T-helper 1 cell treated with Interleukin-12 subunit alpha and Interleukin-12 subunit beta and Interleukin-4 antibody, amounts not matched to agents 30 ng/mL and 1 ng/mL, for 36 hours (primary cell): ENCODE results near the gene TCF3. TPM values are rescaled to one million over a fixed set of nuclear protein-coding genes. Genes with fewer than 3 reads are reported as not detected.
"Not testable (repeated sequence)": the region's sequence is repeated elsewhere in the genome, so short reads cannot be mapped to it uniquely, and the experiment has no call there.

Source experiments
- intact Hi-C: fragments of 100-400 bp; cut with micrococcal nuclease; formaldehyde crosslinking; loops from one replicate; pipeline ENCODE4 v1.15.1; 2024
- total RNA-seq: library from RNA; stranded (reverse); gene quantifications from 2 replicates; pipeline ENCODE4 v1.2.3, GENCODE V29; 2022

The TCF3 gene
- total RNA-seq, 1 donor from 2014 or later: 73.7 TPM

DNA sequence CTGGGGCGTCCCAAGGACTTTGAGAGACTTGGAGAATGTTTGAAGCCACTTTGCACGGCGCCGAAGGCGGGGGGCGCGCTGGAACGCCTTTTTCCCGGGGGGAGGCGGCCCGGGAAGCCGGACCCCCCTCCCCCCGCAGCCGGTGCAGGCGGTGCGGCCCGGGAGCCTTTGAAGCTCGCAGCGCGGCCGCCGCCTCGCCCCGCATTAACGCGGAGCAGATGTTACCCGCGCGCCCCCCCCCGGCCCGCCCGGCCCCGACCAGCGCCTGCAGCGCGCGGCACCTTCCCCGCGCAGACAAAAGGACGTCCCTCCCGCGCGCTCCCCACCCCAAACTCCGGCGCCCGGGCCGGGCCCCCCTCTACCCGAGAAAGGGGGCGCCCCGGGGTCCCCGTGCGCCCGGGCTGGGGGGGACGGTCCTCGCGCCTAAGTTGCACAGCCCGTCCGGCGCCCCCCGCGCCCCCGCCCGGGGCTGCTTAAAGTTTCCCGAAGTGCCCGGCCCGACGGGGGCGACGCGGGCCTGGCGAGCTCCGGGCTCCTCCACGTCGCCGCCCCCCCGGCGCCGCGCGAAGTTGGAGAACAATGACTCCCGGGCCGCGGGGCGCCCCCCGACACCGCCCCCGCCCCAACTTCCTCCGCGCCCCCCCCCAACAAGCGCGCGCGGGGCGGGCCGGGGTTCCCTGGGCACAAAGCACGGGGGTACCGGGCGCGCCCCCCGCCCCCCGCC is 685 bp downstream of the TCF3 start:
- intact Hi-C loops: loop anchor here (1.0 to 10.0 kb wide), 6 partner anchors 46 to 971 kb away; partner anchors contain the start of genes ATP5F1D, ATP8B3, DAZAP1 and MIDN

DNA sequence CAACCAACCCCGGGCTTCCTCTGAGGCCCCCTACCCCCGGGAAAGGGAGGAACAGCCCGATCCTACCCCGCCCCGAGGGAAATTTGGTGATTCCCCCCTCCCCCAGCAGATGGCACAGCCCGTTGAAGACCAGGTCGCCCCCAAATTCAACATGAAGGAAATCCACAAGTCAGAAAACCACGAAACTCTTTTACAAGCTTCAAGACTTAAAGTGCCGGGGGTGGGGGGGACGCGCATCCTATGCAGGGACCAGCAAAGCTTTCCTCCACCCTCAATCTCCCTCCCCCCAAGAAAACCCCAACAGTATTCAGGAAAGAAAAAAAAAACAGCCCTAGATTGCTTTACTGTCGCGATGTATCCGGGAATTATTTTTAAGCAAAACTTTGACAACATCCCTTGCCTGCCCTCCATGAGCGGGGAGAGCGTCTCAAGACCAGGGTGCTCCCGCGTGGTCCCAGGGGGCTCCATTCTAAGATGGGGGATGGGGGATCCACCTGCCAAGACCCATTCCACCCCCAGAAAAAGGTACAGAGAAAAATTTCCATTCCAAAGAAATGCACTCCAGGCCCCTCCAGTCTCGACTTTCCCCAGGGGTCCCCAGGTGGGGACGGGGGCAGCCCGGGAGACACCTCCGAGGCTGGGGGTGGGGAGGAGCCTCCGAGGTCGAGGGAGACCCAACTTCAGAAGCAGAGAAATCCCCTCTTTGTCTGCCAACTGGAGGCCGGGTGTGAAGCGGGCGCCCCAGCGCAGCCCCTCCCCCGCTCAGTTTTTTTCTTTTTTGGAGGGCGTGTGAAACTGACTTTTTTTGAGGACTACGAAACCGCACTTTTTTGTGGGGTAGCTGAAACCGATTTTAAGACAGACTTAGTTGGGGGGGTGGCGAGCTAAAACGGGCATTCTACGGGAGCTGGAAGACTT is 1.5 kb downstream of the TCF3 start:
- intact Hi-C loops: loop anchor here (10.0 kb wide), 1 partner anchor 406 kb away; the partner anchor contains the start of genes ATP5F1D and MIDN

DNA sequence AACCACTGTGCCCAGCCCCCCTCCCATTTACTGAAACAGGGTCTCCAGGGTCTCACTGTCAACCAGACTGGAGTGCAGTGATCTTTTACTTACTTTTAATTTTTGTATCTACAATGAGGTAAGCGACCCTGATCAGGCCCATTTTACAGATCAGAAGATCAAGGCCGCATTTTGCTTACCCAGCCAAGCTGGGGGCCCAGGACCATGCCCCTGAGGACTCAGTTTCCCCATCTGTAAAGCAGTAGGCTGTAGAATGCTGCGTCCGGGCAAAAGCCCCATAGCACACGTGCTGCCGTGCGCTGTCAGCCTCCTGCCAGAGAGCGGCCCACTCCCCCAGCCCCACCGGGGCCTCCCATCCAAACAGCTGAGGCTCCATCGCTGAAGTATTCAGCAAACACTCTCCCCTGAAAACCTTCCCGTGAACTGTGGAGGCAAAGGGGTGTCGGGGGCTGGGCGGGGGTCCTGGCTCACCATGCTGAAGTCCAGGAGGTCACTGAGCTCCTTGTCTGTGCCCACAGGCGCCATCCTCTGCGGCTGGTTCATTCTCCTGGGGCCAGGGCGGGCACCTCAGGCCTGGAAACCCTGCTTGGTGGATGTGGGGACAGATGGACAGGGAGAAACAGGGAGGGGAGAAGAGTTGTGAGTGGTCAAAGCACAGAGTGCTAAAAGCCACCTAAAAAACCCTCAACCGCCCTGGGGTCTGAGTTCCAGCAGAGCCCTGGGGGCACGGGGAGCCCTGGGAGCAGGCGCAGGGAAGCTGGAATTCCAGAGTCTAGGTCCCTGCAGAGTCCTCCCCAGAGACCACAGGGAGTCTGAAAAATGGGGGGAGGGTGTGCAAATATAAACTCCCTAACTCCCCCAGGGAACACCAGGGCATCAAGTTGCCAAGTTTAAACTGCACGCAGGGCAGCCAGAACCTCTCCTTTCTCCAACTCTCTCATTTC is 2.4 kb downstream of the TCF3 start:
- intact Hi-C loops: loop anchor here (10.0 kb wide), 1 partner anchor 405 kb away; the partner anchor contains the start of genes ATP5F1D and MIDN

DNA sequence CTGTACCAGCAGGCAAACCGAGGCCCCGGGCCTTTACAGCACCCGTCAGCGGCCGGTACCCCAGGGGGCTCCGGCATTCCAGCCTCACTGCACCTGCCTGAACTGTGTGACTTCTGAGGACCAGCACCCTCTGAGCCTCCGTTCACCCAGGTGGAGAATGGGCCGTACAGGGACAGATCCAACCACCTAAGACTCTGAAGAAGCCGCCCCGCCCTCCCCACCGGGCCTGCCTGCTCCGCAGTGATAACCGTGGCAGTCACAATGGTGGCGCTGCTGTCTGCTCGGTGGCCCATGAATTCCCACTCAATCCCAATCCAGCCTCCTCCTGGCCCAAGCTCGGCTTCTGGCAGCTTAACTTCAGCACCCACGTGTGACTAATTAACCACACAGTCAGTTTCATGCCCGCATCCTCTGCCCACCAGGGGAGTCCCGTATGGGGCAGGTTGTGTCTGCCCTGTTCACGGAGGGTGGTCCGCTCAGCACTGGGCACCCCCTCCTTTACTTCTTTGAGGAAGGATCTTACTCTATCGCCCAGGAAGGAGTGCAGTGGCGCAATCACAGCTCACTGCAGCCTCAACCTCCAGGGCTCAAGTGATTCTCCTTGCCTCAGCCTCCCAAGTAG is 3.4 kb downstream of the TCF3 start:
- intact Hi-C loops: no loop called here

GRCh38 chr19:1648459-1648849 is 4.0 kb downstream of the TCF3 start:
- intact Hi-C loops: no loop called here

DNA sequence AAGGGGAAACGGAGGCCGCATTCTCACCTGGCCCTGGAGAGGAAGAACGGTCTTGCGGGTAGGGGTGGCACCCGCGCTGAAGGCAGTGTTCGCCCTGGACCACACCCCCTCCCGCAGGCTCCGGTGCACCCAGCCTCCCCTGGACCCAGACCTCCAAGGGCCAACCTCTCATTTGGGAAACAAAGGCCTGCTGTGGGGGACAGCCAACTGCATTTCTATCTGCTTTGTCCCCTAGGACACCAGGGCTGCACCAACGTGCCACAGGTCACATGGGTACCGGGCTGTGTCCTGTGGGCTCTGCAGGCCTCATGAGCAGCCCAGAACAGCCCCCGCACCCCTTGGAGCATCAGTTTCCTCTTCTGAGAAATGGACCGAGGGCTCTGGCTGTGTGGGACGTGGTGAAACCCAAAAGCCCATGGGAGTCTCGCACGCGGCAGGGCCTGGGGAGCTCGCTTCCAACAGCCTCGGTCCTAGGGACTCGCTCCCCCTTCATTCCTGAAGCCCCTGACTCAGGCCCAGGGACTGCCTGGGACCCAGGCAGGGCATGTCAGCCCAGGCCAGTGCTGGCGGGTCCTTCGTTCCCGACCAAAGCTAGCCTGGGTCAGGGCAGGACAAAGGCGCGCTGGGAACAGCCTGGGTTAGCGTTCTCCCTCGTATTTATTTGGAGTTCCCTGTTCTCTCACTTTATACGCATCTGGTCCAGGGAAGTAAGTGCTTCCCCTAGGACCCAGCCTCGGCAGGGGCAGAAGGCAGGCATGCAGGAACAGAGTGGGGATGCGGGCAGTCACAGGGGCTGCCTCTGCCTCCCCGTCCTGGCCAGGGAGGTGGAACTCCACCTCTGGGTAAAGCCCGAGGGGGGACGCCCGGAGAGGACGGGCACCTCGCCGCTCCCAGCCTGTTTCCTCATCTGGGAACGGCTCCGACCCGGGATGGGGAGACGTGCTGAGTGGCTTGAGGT is 4.6 kb downstream of the TCF3 start:
- intact Hi-C loops: no loop called here

GRCh38 chr19:1646659-1647453 is 5.6 kb downstream of the TCF3 start:
- intact Hi-C loops: no loop called here

- intact Hi-C loops: no loop called here
Measured at GRCh38 chr19:1646149-1646548, 6.3 kb downstream of the TCF3 start.

DNA sequence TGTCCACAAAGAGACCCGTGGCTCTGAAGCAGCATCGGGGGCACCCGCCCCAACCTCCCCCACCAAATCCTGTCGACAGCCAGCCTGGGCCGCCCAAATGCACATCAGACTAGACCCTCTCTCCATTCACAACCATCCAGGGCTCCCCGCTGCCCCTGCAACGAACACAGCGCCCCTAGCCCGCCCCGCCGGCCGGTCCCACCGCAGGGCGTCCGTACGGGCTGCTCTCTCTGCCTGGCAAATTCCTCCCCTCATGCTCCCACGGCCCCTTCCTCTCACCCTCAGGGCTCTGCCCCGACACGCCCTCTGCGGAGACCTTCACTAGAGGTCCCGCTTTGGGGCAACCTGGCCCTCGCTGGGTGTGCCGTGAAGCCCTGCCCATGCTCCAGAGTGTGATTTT is 7.1 kb downstream of the TCF3 start:
- intact Hi-C loops: no loop called here

GRCh38 chr19:1644070-1644469 is 8.3 kb downstream of the TCF3 start:
- intact Hi-C loops: no loop called here

DNA sequence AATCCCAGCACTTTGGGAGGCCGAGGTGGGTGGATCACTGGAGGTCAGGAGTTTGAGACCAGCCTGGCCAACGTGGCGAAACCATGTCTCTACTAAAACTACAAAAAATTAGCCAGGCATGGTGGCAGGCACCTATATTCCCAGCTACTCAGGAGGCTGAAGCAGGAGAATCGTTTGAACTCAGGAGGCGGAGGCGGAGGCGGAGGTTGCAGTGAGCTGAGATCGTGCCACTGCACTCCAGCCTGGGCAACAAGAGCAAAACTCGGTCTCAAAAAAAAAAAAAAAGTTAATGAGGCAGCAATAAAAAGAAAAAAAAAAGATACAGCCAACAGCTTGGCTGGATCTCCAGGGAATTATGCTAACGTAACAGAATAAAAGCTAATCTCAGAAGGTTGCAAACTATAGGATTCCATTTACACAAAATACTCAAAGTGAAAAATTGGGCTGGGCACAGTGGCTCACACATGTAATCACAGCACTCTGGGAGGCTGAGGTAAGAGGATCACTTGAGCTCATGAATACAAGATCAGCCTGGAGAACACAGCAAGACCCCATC is 11.4 kb downstream of the TCF3 start:
- intact Hi-C loops: not testable (repeated sequence)

DNA sequence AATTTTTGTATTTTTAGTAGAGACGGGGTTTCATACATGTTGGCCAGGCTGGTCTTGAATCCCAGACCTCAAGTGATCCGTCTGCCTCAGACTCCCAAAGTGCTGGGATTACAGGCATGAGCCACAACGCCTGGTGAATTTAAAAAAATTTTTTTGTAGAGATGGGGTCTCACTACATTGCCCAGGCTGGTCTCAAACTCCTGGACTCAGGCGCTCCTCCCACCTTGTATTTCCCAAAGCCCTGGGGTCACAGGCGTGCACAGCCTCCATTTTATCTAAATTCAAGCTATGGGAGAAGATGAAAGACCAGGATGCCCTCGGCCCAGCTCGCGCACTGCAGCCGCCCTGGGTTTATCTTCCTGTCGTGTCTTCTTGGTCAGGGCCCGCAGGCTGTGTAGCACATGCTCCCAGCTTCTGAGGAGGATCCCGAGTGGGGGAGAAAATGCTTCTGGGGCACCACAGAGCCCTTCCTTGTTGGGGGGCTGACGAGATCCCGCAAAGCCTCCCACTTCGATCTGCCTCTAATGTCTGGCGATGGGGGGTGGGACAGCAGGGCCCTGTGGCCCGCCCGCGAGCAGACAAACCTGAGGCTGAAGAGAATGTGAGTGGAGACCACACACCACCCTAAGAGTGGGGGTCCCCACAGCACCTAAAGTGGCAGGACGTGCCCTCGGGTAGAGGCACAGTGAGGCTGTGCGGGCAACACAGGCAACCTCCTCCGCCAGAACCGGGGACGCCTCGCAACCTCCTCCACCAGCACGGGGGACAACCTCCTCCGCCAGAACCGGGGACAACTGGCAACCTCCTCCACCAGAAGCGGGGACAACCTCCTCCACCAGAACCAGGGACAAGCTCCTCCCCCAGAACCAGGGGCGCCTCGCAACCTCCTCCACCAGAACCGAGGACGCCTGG is 15.8 kb downstream of the TCF3 start:
- intact Hi-C loops: no loop called here

GRCh38 chr19:1634938-1635243 is 17.5 kb downstream of the TCF3 start:
- intact Hi-C loops: no loop called here

DNA sequence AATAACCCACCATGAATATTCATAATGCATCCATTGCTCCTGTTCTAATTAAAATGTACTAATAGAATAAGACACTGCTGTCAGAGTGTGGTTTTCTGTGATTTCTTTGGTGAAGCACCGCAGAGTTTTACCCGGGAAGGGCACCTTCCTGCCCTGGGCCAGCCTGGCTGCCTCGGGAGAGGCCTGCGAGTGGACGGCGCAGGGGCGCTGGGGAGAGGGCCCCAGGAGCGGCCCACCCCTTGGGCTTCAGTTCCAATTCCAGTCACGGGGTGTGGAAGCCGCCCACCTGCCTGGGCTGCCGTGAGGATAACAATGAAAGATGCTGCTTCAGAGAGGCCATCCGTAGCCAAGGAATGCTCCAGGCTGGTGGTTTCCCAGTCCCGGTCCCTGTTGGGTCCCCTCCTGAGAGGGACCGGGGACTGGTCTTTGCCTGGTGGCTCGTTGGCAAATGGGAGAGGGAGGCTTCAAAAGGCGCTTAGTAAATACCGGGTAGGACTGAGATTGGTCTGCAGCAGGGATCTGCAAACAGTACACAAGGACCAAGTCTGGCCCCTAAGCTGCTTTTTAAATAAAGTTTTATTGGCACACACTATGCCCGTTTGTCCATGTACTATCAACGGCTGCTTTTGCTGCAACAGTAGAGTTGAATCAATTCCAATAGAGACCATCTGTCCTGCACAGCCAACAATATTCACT is 18.0 kb downstream of the TCF3 start:
- intact Hi-C loops: no loop called here

- intact Hi-C loops: no loop called here
Measured at GRCh38 chr19:1633269-1633826, 19.1 kb downstream of the TCF3 start.

- intact Hi-C loops: no loop called here
Measured at GRCh38 chr19:1632462-1633268, 19.8 kb downstream of the TCF3 start.
